HepG2 (cell line): ENCODE measurements around the gene ACTA2. TPM values are rescaled to one million over a fixed set of nuclear protein-coding genes. Genes with fewer than 3 reads are reported as not detected.

Source experiments
- ATAC-seq: fragments of 200-7000 bp; cut with Tn5 transposase; 3 replicates; pipeline ENCODE4 v1.9.1; 2020; ENCODE audit warnings: mild to moderate bottlenecking, moderate library complexity
- BruUV-seq: library from RNA; stranded (reverse); fragments of 400-500 nt; replicated peaks from 2 replicates; lab custom pipeline; 2021; lab: Mats Ljungman, UMichigan
- CTCF ChIA-PET: fragments of 300-600 bp; formaldehyde crosslinking; extraction: SDS; loops from one replicate; lab custom pipeline; 2021; ENCODE audit warnings: low total read pairs, inconsistent platforms, low intra/inter-chr PET ratio; lab: Yijun Ruan, JAX
- POLR2A ChIA-PET: fragments of 350-600 bp; sonication (Branson Sonifier 250); formaldehyde crosslinking; loops from one replicate; lab custom pipeline; 2020; ENCODE audit warnings: antibody characterized with exemption, inconsistent platforms; lab: Yijun Ruan, JAX
- DNase-seq: peaks from one replicate; pipeline ENCODE4 v3.0.0-alpha.2; 2015; ENCODE audit warnings: low spot score
- FAIRE-seq: peaks from 3 replicates; lab custom pipeline; 2011; peaks lifted over from hg19 to GRCh38; lab: Jason Lieb, UNC
- H2AFZ ChIP-seq: one replicate; pipeline ENCODE4 v1.6.1; 2011; ENCODE audit warnings: low read length, inconsistent platforms
- H3K27ac ChIP-seq: fragments of 300-600 bp; 3 replicates; pipeline ENCODE4 v1.8.0; 2011; ENCODE audit warnings: mixed run types, mild to moderate bottlenecking, mixed read lengths, low read length, inconsistent platforms; ENCODE audit not compliant: insufficient read depth; ENCODE audit errors: extremely low read length
- H3K27me3 ChIP-seq, 2 experiments: fragments of 200-600 bp in 1 of 2; 2 replicates in 1 of 2; 3 replicates in 1 of 2; pipeline versions ENCODE4 v1.6.0 to v1.8.0; 2011; ENCODE audit warnings: low read length in 2 of 2, mild to moderate bottlenecking in 2 of 2, moderate library complexity in 2 of 2, inconsistent platforms in 1 of 2; ENCODE audit not compliant: insufficient read depth in 2 of 2, control insufficient read depth in 1 of 2
- H3K36me3 ChIP-seq, 2 experiments: fragments of 200-600 bp in 1 of 2; replicated peaks in 1 of 2; 2 replicates in 1 of 2; 3 replicates in 1 of 2; pipeline versions ENCODE4 v1.5.1 to v1.8.0; 2011; ENCODE audit warnings: low read length in 2 of 2, inconsistent platforms in 1 of 2; ENCODE audit not compliant: insufficient read depth in 2 of 2, control insufficient read depth in 1 of 2
- H3K4me1 ChIP-seq: 2 replicates; pipeline ENCODE4 v1.5.1; 2012; ENCODE audit warnings: low read length, inconsistent platforms; ENCODE audit not compliant: insufficient read depth
- H3K4me2 ChIP-seq: 2 replicates; pipeline ENCODE4 v1.6.0; 2011; ENCODE audit warnings: low read depth, low read length, inconsistent platforms
- H3K4me3 ChIP-seq, 3 experiments: fragments of 200-600 bp in 1 of 3; sonication (generic), shearing (Covaris generic) in 1 of 3; replicated peaks in 1 of 3; 2 replicates each; pipeline ENCODE4 v1.5.1; 2011 to 2016; ENCODE audit warnings: low read length in 3 of 3, inconsistent platforms in 2 of 3, low read depth in 2 of 3, mild to moderate bottlenecking in 2 of 3, control low read depth in 1 of 3, mixed read lengths in 1 of 3; ENCODE audit not compliant: insufficient read depth in 1 of 3
- H3K79me2 ChIP-seq: one replicate; pipeline ENCODE4 v1.6.1; 2011; ENCODE audit warnings: low read length, inconsistent platforms; ENCODE audit not compliant: insufficient read depth
- H3K9ac ChIP-seq: 2 replicates; pipeline ENCODE4 v1.6.0; 2011; ENCODE audit warnings: mild to moderate bottlenecking, low read depth, low read length, inconsistent platforms; ENCODE audit not compliant: insufficient read depth
- H3K9me3 ChIP-seq: 2 replicates; pipeline ENCODE4 v1.5.1; 2012; ENCODE audit warnings: mild to moderate bottlenecking, low read length
- H4K20me1 ChIP-seq: 2 replicates; pipeline ENCODE4 v1.6.0; 2011; ENCODE audit warnings: inconsistent platforms, mild to moderate bottlenecking, low read length, moderate library complexity; ENCODE audit not compliant: insufficient read depth
- SP5 ChIP-seq: IDR thresholded peaks from 2 replicates; pipeline ENCODE4 v1.6.1; 2016; ENCODE audit warnings: low read depth, borderline replicate concordance
- ZNF484 ChIP-seq: sonication (generic); formaldehyde crosslinking; IDR thresholded peaks from 2 replicates; pipeline ENCODE4 v1.5.1; 2020; ENCODE audit warnings: mild to moderate bottlenecking, low read depth, missing genetic modification reagents, borderline replicate concordance
- WGBS: methylation state at CpG from one replicate; pipeline ENCODE4 v1.1.6; 2017; ENCODE audit warnings: low lambda C conversion rate; 5-methylcytosine and 5-hydroxymethylcytosine counted together
- in situ Hi-C: cut with HindIII; loops from 2 replicates; pipeline ENCODE4 v1.10.0; 2017; ENCODE audit warnings: low pct_unique_long_range_greater_than_20kb; ENCODE audit not compliant: extremely low pct_ligation_motif_present
- intact Hi-C: fragments of 100-400 bp; cut with micrococcal nuclease; formaldehyde crosslinking; loops from one replicate; pipeline ENCODE4 v1.10.0; 2022; ENCODE audit not compliant: unreplicated experiment
- polyA plus RNA-seq, 8 experiments: library from polyadenylated mRNA; depleted of rRNA in 3 of 8; stranded (reverse) in 7 of 8; unstranded in 1 of 8; fragments of >200 nt; fragmentation: Illumina TruSeq in 4 of 8; extraction: Trizol in 4 of 8; gene quantifications; 2 replicates each; pipeline versions ENCODE4 v1.2.1 to v1.2.3, GENCODE V29; 2011 to 2016; ENCODE audit warnings: low read depth in 4 of 8, missing spikeins in 1 of 8, mixed read lengths in 1 of 8; ENCODE audit not compliant: insufficient read depth in 1 of 8
- total RNA-seq, 5 experiments: library from RNA; depleted of rRNA; stranded (reverse); fragments of >200 nt; fragmentation: Illumina TruSeq; extraction: Trizol; gene quantifications; 2 replicates each; pipeline ENCODE4 v1.2.3, GENCODE V29; 2016; ENCODE audit warnings: low read depth in 1 of 5
- TF ChIP-seq, protein P1 (sequence below): sonication (generic); formaldehyde crosslinking; IDR thresholded peaks from 2 replicates; pipeline ENCODE4 v1.4.0; 2020; ENCODE audit warnings: missing genetic modification reagents, borderline replicate concordance

Gene ACTA2
- total and polyA plus RNA-seq, 2 of the 13 experiments (the other 11 are each of a cell fraction or from before 2014, with no cell fraction given), result 21.8 to 59.9 TPM

- 95% methylated on average over 1 of the region's 1 CpG for WGBS
- Histone ChIP-seq H3K79me2 (peaks cover 12% of the 10 kb centered on the region), H3K9ac (no peak overlapping the region), H3K4me3 (no peak overlapping the region), H3K4me2 (no peak overlapping the region), H4K20me1 (no peaks in the 10 kb centered on the region), H3K4me1 (peaks cover 16% of the 10 kb centered on the region), H3K9me3 (no peaks in the 10 kb centered on the region), H3K27ac (no peak overlapping the region), H3K27me3 (no peaks in the 10 kb centered on the region; a peak in 1 of 5 replicates), H3K36me3 (no peaks in the 10 kb centered on the region), H2AFZ (no peak overlapping the region)
- ChIA-PET POLR2A (no interaction called here), CTCF (no interaction called here)
- DNase-seq (no peak), FAIRE-seq (no peak), ATAC-seq (no peak)
- intact Hi-C loops (no loop called here), in situ Hi-C loops (no loop called here)
- TF ChIP-seq, protein P1, sequence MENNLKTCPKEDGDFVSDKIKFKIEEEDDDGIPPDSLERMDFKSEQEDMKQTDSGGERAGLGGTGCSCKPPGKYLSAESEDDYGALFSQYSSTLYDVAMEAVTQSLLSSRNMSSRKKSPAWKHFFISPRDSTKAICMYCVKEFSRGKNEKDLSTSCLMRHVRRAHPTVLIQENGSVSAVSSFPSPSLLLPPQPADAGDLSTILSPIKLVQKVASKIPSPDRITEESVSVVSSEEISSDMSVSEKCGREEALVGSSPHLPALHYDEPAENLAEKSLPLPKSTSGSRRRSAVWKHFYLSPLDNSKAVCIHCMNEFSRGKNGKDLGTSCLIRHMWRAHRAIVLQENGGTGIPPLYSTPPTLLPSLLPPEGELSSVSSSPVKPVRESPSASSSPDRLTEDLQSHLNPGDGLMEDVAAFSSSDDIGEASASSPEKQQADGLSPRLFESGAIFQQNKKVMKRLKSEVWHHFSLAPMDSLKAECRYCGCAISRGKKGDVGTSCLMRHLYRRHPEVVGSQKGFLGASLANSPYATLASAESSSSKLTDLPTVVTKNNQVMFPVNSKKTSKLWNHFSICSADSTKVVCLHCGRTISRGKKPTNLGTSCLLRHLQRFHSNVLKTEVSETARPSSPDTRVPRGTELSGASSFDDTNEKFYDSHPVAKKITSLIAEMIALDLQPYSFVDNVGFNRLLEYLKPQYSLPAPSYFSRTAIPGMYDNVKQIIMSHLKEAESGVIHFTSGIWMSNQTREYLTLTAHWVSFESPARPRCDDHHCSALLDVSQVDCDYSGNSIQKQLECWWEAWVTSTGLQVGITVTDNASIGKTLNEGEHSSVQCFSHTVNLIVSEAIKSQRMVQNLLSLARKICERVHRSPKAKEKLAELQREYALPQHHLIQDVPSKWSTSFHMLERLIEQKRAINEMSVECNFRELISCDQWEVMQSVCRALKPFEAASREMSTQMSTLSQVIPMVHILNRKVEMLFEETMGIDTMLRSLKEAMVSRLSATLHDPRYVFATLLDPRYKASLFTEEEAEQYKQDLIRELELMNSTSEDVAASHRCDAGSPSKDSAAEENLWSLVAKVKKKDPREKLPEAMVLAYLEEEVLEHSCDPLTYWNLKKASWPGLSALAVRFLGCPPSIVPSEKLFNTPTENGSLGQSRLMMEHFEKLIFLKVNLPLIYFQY (CRISPR knock-in tag), result no peak
- no peak for TF ChIP-seq SP5 (CRISPR knock-in tag)
- no TSS peak for BruUV-seq
Measured at GRCh38 chr10:88996927-88997326, 44.4 kb upstream of the ACTA2 start.

- intact Hi-C loops, result no loop called here
- Histone ChIP-seq H3K9me3 (no peaks in the 10 kb centered on the region), H3K4me1 (peaks cover 19% of the 10 kb centered on the region), H3K9ac (no peak overlapping the region), H2AFZ (no peak overlapping the region), H3K27me3 (no peaks in the 10 kb centered on the region; a peak in 1 of 5 replicates), H3K79me2 (peaks cover 20% of the 10 kb centered on the region), H3K4me3 (no peak overlapping the region), H4K20me1 (no peaks in the 10 kb centered on the region), H3K4me2 (no peak overlapping the region), H3K36me3 (no peaks in the 10 kb centered on the region), H3K27ac (no peak overlapping the region)
- no peak for TF ChIP-seq ZNF484
- no TSS peak for BruUV-seq
- ATAC-seq (no peak), FAIRE-seq (no peak), DNase-seq (no peak)
- in situ Hi-C loops, result no loop called here
- ChIA-PET POLR2A (no interaction called here), CTCF (no interaction called here)
- WGBS, result 92% methylated on average over 7 of the region's 7 CpGs
Measured at GRCh38 chr10:88995156-88995876, 42.7 kb upstream of the ACTA2 start.
